ENCODE results near the gene NUTF2. TPM values are rescaled to one million over a fixed set of nuclear protein-coding genes. Genes with fewer than 3 reads are reported as not detected.

The NUTF2 gene
- total RNA-seq, 1 experiment from 2014 or later, result 217 TPM

GRCh38 chr16:67901734-67902133, 55.0 kb downstream of the NUTF2 start:
- H3K4me3 ChIP-seq (ENCODE audit: low read depth, low read length, poor library complexity, severe bottlenecking), result no peak overlapping the region
- no peak for DNase-seq (ENCODE audit: low spot score)
- H3K36me3 ChIP-seq (ENCODE audit: insufficient read depth, low read length, poor library complexity, severe bottlenecking), result no peaks in the 10 kb centered on the region
- no peaks in the 10 kb centered on the region for H3K4me1 ChIP-seq (ENCODE audit: insufficient read depth, low read length, poor library complexity, severe bottlenecking)
- intact Hi-C loops (cut with micrococcal nuclease; ENCODE audit: unreplicated experiment), result no loop called here
- no peaks in the 10 kb centered on the region for H3K9me3 ChIP-seq (ENCODE audit: low read depth, low read length, poor library complexity, severe bottlenecking)
- H3K27me3 ChIP-seq (replicated peaks; ENCODE audit: insufficient read depth, low read depth, low read length, poor library complexity), result no peaks in the 10 kb centered on the region
- POLR2A ChIA-PET (ENCODE audit: low non-redundant PET), result no interaction called here
- no peak overlapping the region for H3K27ac ChIP-seq (ENCODE audit: low read depth, low read length, poor library complexity, severe bottlenecking)
- CTCF ChIA-PET, result interaction anchor here (0.7 kb wide), 1 partner anchor 421 kb away, joined by 3 read pairs; the partner anchor contains the start of gene ATP6V0D1
- TF ChIP-seq, protein P1, sequence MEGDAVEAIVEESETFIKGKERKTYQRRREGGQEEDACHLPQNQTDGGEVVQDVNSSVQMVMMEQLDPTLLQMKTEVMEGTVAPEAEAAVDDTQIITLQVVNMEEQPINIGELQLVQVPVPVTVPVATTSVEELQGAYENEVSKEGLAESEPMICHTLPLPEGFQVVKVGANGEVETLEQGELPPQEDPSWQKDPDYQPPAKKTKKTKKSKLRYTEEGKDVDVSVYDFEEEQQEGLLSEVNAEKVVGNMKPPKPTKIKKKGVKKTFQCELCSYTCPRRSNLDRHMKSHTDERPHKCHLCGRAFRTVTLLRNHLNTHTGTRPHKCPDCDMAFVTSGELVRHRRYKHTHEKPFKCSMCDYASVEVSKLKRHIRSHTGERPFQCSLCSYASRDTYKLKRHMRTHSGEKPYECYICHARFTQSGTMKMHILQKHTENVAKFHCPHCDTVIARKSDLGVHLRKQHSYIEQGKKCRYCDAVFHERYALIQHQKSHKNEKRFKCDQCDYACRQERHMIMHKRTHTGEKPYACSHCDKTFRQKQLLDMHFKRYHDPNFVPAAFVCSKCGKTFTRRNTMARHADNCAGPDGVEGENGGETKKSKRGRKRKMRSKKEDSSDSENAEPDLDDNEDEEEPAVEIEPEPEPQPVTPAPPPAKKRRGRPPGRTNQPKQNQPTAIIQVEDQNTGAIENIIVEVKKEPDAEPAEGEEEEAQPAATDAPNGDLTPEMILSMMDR (conservative IDR thresholded peaks at IDR 0.05; ENCODE audit: low read depth, low read length), result no peak
- TF ChIP-seq EZH2 (IDR thresholded peaks at IDR 0.05; ENCODE audit: borderline replicate concordance, low read depth, low read length, poor library complexity, severe bottlenecking), result no peak
- BruUV-seq (replicated peaks), result no TSS peak

DNA sequence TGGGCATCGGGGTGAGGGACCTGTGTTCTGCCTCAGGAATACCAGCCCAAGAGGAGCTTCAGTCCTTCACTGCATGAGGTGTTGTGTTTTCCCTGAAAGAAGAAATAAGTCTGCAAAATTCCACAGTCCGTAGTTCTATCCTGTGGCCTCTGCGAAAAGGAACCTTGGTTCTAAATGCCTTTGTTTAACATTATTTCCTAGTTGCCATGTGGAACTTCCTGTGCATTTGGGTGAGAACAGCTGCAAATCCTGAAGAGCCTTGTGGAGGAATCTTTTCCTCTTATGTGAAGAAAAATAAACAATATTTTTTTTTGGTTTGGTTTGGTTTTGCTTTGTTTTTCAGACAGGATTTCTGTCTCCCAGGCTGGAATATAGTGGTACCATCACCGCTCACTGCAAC, 56.1 kb downstream of the NUTF2 start:
- intact Hi-C loops (cut with micrococcal nuclease; ENCODE audit: unreplicated experiment), result no loop called here
- Histone ChIP-seq H3K27ac (ENCODE audit: low read depth, low read length, poor library complexity, severe bottlenecking) (no peak overlapping the region), H3K27me3 (replicated peaks; ENCODE audit: insufficient read depth, low read depth, low read length, poor library complexity) (no peaks in the 10 kb centered on the region), H3K36me3 (ENCODE audit: insufficient read depth, low read length, poor library complexity, severe bottlenecking) (no peaks in the 10 kb centered on the region), H3K4me1 (ENCODE audit: insufficient read depth, low read length, poor library complexity, severe bottlenecking) (no peaks in the 10 kb centered on the region), H3K4me3 (ENCODE audit: low read depth, low read length, poor library complexity, severe bottlenecking) (no peak overlapping the region), H3K9me3 (ENCODE audit: low read depth, low read length, poor library complexity, severe bottlenecking) (no peaks in the 10 kb centered on the region)
- POLR2A ChIA-PET (ENCODE audit: low non-redundant PET), result no interaction called here
- TF ChIP-seq, protein P1 (conservative IDR thresholded peaks at IDR 0.05; ENCODE audit: low read depth, low read length), result no peak
- no peak for TF ChIP-seq EZH2 (IDR thresholded peaks at IDR 0.05; ENCODE audit: borderline replicate concordance, low read depth, low read length, poor library complexity, severe bottlenecking)
- CTCF ChIA-PET, result no interaction called here
- BruUV-seq (replicated peaks), result no TSS peak
- DNase-seq (ENCODE audit: low spot score), result no peak

GRCh38 chr16:67907397-67908180, 60.9 kb downstream of the NUTF2 start:
- Histone ChIP-seq H3K27ac (ENCODE audit: low read depth, low read length, poor library complexity, severe bottlenecking) (no peak overlapping the region), H3K9me3 (ENCODE audit: low read depth, low read length, poor library complexity, severe bottlenecking) (no peaks in the 10 kb centered on the region), H3K27me3 (replicated peaks; ENCODE audit: insufficient read depth, low read depth, low read length, poor library complexity) (no peaks in the 10 kb centered on the region), H3K36me3 (ENCODE audit: insufficient read depth, low read length, poor library complexity, severe bottlenecking) (no peaks in the 10 kb centered on the region), H3K4me1 (ENCODE audit: insufficient read depth, low read length, poor library complexity, severe bottlenecking) (no peaks in the 10 kb centered on the region), H3K4me3 (ENCODE audit: low read depth, low read length, poor library complexity, severe bottlenecking) (no peak overlapping the region)
- no peak for DNase-seq (ENCODE audit: low spot score)
- intact Hi-C loops (cut with micrococcal nuclease; ENCODE audit: unreplicated experiment), result no loop called here
- ChIA-PET CTCF (no interaction called here), POLR2A (ENCODE audit: low non-redundant PET) (interaction anchor here (0.6 kb wide), 1 partner anchor 124 kb away, joined by 12 read pairs; no protein-coding TSS in a partner anchor)
- no TSS peak for BruUV-seq (replicated peaks)
- TF ChIP-seq EZH2 (IDR thresholded peaks at IDR 0.05; ENCODE audit: borderline replicate concordance, low read depth, low read length, poor library complexity, severe bottlenecking), result no peak
- TF ChIP-seq, protein P1 (conservative IDR thresholded peaks at IDR 0.05; ENCODE audit: low read depth, low read length), result no peak
